ENCODE measurements around the gene TTC22.

Gene TTC22

DNA sequence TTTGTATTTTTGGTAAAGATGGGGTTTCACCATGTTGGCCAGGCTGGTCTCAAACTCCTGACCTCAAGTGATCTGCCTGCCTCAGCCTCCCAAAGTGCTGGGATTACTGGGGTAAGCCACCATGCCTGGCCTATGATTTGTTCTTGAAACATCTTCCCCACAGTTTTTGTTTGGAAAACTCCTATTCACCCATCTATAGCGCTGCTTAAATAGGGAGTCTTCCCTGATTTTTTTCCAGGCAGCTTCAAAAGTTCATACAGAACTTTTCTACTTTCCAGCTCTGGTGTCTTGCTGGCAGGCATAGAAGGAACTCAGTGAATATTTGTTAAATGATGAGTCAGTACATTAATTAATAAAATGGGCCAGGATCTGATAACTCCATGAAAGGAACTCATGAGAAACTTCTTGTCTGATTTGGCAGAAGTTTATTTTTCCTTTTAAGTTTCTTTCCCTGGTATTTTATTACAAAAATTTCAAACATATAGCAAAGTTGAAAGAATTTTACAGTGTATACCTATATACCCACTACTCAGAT lies 33.0 kb upstream of the TTC22 start:
- DNase-seq (ENCODE audit: low read depth) = no peak

DNA sequence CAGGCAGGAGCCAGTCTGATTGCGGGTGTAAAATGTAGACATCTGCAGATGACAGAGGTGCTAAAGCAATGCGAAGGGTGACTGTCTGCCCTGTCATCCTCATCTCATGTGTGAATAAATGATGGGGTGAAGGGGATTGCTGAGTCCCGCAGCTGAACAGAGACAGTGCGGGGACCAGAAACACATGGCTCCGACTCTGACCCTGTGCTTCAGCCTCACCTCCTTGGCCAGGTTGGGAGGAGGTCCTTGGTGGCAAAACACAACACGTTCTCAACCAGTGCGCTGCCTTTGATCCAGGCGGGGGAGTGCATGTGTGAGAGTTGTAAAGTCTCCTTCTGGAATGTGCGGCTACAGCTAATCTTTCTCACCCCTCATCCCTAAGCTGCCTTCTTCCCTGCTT lies 32.0 kb upstream of the TTC22 start:
- no peak for DNase-seq (ENCODE audit: low read depth)

DNA sequence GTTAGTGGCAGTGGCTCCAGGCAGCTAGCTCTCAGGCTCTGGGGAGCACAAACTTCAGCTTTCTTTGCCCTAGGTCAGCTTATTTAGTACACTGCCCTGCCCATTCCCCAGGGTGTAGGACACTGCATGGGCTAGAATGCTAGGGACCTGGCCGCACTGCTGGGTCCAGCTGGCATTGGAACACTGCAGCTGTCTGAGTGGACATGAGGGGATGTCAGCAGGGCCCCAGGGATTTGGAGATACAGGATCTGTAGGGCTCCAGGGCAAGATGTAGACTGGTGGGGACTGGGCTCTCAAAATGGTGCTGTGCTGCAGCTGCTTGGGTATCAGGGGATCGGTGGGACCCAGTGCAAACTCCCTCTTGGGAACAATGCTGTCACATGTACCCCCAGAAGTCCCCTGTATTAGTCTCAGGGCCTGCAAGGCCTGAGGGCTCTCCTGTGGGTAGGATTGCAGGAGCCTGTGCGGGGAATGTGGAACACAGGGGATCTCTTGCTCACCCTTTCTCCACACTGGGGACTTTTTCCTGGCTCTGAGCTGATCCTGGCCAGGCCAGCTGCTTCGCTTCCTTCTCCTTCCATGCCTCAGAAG lies 25.2 kb upstream of the TTC22 start:
- DNase-seq (ENCODE audit: low read depth) = no peak

DNA sequence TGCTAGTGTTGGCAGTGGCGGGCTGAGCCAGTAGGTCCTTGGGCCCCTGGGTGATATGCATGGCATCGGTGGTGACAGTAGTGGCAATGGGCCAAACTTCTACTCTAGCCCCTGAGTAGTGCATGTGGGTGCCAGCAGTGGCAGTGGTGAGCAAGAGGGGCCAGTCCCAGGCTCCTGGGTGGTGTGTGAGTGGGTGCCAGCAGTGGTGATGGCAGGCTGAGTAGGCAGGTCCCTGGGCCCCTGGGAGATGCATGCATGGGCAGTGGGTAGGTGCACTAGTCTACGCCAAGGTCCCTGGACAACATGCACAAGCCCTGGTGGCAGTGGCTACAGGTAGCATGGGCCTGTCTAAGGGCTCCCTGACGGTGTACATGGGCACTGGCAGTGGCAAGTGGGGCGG lies 24.6 kb upstream of the TTC22 start:
- no peak for DNase-seq (ENCODE audit: low read depth)

DNA sequence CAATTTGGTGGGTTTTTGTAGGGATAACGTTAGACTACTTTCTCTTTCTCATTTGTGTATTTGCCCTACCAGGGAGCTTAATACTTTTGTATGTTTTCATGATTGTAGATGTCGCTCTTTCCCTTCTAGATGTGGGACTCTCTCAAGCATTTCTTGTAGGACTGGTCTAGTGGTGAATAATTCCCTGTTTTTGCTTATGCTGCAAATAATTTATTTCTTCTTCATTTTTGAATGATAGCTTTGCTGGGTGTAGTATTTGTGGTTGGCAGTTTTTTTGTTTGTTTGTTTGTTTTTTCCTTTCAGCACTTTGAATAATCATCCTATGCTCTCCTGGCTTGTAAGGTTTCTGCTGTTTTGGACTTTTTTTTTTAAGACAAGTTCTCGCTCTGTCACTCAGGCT lies 22.5 kb upstream of the TTC22 start:
- no peak for DNase-seq (ENCODE audit: low read depth)

DNA sequence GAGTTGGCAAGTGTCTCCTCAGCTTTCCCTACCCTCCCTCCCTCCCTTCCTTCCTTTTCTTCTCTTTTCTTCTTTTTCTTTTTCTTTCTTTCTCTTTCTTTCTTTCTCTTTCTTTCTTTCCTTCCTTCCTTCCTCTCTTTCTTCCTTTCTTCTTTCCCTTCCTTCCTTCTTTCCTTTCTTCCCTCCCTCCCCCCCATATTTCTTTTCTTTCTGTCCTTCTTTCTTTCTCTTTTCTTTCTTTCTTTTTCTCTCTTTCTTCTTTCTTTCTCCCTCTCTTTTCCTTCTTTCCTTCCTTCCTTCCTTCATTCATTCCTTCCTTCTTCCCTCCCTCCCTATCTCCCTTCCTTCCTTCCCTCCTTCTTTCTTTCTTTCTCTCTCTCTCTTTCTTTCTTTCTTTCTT lies 18.6 kb upstream of the TTC22 start:
- no peak for DNase-seq (ENCODE audit: low read depth)

DNA sequence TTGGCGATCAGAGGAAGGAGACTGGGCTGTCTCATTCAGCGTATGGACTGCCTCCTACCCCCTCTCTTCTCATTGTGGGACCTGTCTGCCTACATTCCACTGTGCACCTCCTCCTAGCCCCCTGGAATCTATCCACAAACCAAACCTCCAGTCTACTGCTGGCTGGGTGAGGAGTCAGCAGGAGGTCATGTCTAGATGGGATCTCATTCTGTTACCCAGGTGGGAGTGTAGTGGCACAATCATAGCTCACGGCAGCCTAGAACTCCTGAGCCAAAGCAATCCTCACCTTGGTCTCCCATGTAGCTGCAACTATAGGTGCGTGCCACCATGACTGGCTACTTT lies 18.0 kb upstream of the TTC22 start:
- no peak for DNase-seq (ENCODE audit: low read depth)

DNA sequence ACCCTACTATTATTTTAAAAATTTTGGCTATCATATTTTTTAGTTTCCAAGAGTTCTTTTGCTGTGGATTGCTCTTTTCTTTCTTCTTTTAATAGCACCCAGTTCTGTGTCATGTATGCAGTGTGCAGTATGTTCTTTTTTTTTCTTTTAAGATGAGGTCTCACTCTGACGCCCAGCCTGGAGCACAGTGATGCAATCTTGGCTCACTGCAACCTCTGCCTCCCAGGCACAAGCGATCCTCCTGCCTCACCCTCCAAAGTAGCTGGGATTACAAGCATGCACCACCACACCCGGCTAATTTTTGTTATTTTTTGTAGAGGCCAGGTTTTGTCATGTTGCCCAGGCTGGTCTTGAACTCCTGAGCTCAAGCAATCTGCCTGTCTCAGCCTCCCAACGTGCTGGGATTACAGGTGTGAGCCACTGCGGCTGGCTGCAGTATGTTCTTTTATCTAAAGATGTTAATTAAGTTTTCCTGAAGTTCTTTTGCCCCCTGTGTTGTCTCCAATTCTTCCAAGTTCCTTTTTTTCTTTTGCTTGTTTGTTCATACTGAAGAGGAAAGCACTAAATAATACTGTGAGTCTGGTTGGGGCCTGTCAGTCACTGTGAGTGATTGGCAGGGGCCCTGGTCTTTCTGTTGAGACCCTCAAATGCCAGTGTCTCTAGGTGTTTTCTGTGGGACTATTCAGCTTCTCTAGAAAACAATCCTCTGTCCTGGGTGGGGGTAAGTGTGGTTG lies 17.5 kb upstream of the TTC22 start:
- no peak for DNase-seq (ENCODE audit: low read depth)

DNA sequence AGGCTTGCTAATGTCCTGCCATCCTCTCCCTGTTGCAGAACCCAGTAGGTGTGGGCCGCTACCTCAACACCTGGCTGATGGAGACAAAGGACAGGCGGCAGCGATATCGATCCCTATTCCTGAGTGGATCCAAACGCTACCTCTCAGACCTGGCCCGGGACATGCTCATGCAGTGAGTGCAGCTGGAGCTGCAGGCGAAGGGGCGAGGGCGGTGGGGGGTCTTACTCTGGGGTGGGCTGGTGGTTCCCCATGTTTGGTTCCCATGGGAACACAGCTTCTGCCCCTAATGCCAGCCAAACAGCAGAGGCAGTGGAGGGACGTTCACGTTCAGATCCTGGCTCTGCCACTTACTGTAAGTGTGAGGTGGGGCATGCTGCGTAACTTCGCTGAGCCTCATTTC lies 15.8 kb upstream of the TTC22 start:
- DNase-seq (ENCODE audit: low read depth) = no peak

DNA sequence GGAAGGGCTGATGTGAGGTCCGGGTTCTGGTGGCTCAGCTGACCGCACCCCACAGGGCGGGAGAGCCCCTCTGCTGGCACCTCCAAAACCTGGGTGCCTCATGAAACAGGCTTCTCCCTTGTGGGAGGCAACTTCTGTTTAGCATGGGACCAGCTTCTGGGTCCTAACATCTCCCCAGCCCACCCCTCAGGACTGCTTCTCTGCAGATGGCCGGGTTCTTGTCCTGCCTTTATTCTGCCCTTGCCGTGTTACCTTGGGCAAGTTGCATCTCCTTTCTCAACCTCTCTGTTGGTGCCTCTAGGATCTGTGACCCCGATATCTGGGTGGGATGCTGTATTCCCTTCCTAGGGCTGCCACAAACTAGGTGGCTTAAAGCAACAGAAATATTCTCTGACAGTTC lies 15.0 kb upstream of the TTC22 start:
- DNase-seq (ENCODE audit: low read depth) = no peak

DNA sequence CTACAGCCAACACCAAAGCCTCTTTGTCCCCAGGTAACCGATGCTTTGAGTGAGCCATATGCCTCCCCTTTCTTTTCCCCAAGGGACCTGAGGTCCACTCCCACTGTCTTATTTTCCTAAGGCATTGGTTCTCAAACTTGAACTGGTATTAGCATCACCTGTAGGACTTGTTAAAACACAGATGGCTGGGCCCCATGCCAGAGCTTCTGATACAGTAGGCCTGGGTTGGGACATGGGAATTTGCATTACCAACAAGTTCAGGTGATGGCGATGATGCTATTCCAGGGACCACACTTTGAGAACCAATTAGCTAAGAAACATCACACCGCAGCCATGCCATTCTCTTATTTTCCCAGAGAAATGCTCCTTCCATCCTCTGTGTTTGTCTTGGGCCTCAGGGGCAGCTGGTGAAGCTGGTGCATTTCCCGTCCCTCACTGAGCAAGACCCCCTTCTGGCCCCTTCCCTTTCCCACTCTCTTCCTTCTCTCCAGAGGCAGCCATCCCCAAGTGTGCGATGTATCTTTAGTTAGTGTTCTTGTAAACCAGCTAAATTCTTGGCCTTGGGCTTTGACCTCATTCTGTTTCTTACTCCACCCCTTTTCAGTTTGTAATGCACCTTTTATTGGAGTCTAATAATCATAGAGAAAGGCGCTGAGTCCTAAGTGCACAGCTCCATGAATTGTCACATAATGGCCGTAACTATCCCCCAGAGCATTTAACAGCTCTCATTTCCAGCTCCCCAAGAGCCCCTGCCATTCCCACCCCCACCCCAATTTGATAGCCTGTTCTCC lies 14.2 kb upstream of the TTC22 start:
- DNase-seq (ENCODE audit: low read depth) = no peak

DNA sequence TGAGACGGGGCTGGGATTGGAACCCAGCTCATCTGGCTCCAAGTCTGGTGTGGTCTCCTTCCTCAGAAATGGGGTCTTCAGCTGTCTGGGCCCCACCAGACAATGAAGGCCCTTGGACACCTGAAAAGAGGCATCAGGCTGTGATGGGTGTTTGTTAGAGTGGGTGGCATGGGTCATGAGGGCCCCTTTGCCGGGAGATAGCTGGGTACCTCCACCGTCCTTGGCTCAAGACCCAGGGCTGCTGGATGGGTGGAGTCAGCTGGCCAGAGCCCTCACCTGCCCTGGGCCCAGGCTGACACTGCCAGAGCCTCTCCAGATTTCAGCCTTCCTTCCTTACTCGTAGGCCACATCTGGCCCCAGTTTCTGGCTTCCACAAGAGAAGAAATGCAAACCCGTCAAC lies 13.4 kb upstream of the TTC22 start:
- DNase-seq (ENCODE audit: low read depth) = no peak

DNA sequence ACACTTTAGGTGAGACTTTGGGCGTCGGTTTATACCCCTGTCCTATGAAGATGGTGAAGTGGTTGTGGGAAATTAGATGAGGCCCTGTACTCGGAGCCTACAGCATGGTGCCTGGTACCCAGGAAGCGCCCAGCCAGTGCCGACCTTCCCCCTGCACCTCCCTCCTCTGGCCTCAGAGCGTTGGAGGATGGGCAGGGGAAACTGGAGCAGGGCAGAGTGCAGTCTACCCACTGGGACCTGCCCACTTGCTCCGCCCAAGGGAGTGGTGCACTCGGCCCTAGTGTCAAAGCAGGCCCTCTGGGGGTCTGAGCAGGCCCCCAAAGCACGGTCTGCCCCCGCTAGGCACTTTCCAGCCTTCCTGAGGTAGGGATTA lies 13.0 kb upstream of the TTC22 start:
- no peak for DNase-seq (ENCODE audit: low read depth)

DNA sequence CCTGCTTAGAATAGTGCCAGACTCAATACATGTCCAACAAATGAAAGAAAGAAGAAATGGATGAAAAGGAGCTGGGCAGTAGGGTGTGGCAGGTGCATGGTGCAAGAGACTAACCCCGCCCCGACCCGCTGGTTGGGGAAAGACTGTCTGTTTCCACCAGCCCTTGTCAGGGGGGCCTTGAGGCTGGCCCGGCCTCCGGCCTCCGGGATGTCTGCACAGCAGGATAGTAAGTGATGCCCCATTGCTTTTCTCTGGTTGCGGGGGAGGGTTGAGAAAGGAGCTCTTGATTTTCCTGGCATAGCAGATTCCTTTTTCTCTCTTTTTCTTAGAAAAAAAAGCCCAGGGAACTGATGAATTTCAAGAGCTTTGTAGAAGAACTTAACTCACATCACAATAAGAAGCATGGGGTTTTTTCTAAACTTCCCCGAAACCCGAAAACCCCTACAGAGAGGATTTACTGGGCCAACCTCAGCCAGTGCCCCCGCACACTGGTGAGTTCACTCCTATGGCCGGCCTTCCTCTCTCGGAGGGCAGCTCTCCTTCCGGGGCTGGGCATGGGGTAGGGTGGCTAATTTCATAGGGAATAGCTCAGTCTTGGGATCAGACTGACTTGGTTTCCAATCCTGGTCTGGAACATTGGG lies 12.5 kb upstream of the TTC22 start:
- no peak for DNase-seq (ENCODE audit: low read depth)

DNA sequence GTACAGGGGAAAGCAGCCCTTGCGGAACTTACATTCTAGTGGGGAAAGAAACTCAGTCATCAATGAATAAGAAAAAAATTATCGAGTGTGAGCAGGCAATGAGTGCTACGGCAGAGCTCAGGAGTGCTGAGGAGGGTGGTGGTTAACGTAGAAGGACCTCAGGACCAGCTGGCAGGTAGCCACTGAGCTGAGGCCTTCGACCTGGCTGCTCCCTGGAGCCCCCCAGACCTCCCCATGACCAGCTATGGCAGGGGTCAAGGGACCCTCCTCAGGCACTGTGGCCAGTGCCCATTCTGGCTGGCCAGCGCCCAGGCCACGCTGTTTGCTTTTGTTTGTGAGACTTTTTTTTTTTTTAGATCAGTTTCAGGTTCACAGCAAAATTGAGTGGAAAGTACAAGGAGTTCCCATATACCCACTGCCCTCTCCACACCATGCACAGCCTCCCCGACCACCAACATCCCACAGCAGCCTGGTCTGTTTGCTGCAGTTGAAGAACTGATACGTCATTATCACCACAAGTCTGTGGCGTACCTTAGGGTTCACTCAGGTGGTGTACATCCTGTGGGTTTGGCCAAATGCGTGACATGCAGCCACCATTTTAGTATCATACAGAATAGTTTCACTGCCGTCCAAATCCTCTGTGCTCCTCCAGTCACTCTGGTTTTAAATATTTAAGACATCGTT lies 11.8 kb upstream of the TTC22 start:
- no peak for DNase-seq (ENCODE audit: low read depth)

DNA sequence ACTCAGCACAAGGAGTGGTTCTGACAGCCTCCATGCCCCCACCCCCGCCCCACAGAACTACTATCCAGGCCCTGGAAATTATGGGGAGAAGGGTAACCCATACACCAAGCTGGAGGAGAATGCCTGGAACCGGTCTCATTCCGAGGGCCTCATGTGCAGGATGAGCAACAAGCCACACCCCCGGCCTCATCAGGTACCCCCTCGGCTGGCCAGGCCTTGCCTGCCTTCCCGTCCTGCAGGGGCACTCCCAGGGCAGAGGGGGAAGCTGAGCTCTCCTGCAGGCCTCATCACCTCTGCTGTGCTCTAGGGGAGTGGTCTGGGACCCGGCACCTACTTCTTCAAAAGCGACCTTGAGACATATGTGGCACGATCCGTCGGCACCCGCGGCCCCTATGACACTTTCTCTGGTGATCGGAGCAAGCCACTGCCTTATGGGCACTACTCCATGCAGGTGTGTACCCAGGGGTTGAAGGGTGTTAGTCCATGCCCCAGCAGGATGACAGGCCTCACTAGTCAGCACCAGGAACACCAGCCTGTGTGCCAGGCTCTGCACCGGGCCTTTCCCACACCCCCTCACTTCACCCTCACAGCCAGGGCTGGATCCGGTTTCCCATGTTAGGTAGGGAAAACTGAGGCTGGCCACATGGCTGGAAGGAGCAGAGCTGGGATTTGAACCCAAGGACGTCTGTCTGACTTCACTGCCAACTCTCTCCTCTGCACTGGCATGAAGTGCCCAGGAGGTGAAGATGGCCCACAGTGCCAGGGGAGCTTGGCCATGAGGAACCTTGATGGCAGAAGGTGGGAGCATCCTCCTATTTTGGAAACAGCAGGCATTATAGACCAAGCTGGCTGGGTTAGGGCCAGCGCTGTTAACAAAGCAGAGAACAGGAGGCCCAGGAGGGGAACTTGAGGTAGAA lies 10.9 kb upstream of the TTC22 start:
- no peak for DNase-seq (ENCODE audit: low read depth)

DNA sequence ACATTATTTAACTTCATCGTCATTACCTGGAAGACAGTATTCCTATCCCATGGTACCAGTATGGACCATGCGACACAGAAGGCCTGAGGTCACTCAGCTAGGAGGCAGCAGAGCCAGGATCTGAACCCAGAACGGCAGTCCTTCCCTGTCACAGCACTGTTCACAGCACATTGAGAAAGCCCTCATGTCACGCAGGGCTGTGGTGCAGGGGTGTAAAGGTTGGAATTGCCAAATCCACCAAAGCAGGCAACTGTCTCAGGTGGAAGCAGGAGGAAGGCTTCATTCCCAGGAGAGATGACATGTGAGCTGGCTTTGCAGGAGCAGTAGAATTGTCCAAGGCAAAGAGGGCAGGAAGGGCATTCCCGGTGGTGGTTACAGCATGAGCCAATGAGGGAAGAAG lies 9.9 kb upstream of the TTC22 start:
- no peak for DNase-seq (ENCODE audit: low read depth)

DNA sequence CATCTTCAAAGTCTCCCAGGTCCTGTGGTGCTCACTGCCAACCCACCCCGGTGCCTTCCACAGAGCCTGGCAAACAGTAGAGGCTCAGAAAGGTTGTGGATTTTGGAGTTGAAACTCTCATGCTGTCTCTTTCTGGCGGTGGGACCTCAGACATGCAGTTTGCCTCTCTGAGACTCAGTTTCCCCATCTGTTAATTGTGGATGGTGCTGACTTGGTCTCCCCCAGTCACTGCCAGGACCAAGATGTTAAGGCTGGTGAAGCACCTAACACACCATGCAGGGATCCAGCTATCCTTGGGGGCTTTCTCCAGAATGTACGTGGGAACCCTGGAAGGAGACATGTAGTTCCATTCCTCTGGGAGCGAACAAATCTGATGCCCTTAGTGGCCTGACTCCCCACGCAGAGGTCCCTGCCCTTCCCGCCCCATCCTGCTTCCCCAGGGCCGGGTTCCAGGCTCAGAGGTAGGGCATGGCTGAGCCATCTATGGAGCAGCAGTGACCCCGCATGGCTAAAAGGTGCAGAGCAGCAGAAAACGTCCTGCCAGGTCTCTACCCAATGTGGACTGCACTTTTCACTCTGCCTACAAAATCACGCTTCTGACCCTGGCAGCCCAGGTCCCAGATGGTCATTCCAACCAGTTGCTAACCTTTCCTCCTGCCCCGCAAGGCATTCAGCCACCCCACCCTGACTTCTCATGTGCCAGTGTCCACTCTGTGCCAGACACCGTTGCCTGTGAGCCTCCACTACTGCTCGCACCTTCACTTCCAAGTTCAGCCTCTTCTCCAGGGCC lies 9.2 kb upstream of the TTC22 start:
- DNase-seq (ENCODE audit: low read depth) = peak; percentile 25

DNA sequence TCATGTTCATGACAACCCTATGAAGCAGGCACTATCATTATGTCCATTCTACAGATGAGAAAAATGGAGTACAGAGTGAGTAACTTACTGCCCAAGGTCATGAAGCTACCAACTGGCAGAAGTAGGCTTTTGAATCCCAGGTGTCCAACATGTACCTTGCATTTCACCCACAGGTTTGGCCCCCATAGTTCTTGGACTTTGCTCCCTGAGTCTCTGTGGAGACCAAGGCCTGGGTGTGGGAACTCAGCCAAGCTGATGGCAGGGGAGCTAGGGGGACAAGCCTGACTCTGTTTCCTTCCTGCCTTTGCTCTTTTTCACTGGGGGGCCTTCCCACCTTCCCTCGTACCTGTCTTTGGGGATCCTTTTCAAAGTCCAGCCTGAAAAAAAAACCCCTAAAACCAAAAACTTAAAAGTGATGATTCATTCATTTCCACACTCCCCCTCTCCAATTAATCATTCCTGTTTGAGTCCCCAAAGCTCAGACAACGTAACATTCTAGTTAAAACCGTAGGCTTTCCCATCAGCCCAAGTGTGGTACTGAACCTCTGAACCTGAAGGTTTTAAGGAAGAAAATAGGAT lies 8.5 kb upstream of the TTC22 start:
- no peak for DNase-seq (ENCODE audit: low read depth)

Measured in stimulated activated CD8-positive, alpha-beta memory T cell treated with anti-CD3 and anti-CD28 coated beads, Interleukin-12 subunit alpha, Interleukin-12 subunit beta, amount 100 ng/mL, for 4 hours (primary cell).